ENCODE data around the gene CD226. TPM values are rescaled to one million over a fixed set of nuclear protein-coding genes. Genes with fewer than 3 reads are reported as not detected.
"Not testable (repeated sequence)": the region's sequence is repeated elsewhere in the genome, so short reads cannot be mapped to it uniquely, and the experiment has no call there.

The CD226 gene
- total and polyA plus RNA-seq, 3 experiments from 2014 or later, result 39.2 to 158 (median 150) TPM

DNA sequence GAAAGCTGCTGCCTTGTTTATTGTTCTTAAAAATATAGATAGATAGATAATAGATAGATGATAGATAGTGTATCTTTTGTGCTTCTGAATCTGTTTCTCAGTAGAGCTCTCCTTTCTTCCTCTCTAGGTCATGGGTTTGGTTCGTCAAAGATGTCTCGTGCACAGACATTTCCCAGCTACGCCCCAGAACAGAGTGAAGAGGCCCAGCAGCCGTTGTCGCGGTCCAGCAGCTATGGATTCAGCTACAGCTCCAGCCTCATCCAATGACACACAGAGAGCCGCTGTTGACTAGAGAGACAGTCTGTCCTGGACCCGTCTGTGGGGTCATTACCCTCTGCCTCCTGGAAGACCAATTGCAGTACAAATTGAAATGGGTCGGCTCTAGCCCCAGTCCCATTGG is 106.6 kb downstream of the CD226 start:
- Mint-ChIP-seq H3K9me3 (no peaks in the 10 kb centered on the region), H3K27me3 (no peaks in the 10 kb centered on the region), H3K27ac (no peak overlapping the region), H3K36me3 (peaks cover 0 to 11% (median 10%) of the 10 kb centered on the region in 3 donors), H3K4me1 (no peaks in the 10 kb centered on the region), H3K4me3 (no peak overlapping the region)
- no peaks in the 10 kb centered on the region for H3K9me3 ChIP-seq (ENCODE audit: low read length)
- ChIA-PET CTCF (no interaction called here), POLR2A (interaction anchor here (1.1 kb wide), 1 partner anchor 9 kb away, joined by 3 read pairs; no protein-coding TSS in a partner anchor)
- no peak overlapping the region for H3K4me3 ChIP-seq (ENCODE audit: low read length)
- no peaks in the 10 kb centered on the region for H3K36me3 ChIP-seq (ENCODE audit: insufficient read depth, low read length)
- H3K27ac ChIP-seq (ENCODE audit: low read depth, low read length), result no peak overlapping the region
- no peak for DNase-seq
- H3K4me1 ChIP-seq (ENCODE audit: insufficient read depth, low read length), result no peaks in the 10 kb centered on the region
- no peaks in the 10 kb centered on the region for H3K27me3 ChIP-seq (ENCODE audit: insufficient read depth, low read length, poor library complexity, severe bottlenecking)

DNA sequence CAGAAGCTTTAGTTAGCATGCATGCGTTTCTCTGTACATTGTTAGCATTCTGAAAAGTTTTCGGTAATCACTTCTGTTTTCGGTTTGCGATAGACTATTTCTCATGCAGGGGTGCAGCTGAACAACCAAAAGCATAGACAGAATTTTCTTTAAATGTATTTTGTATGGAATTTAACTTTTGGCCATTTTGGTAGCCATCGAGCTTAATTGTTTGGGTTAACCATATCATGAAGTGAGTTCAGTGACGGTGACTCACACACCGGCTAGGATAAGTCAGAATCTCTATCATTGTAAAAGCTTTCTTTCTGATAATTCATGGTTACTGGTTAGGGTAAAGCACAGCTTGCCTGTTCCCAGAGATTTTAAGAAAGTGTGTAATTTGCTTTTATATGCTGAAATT is 107.2 kb downstream of the CD226 start:
- Mint-ChIP-seq H3K4me3 (no peak overlapping the region), H3K4me1 (no peaks in the 10 kb centered on the region), H3K27me3 (no peaks in the 10 kb centered on the region), H3K36me3 (peaks cover 2 to 14% (median 12%) of the 10 kb centered on the region in 3 donors), H3K27ac (no peak overlapping the region), H3K9me3 (no peaks in the 10 kb centered on the region)
- POLR2A ChIA-PET, result interaction anchor here (0.6 kb wide), 1 partner anchor 1121 kb away, joined by 3 read pairs; no protein-coding TSS in a partner anchor
- CTCF ChIA-PET, result interaction anchor here (1.3 kb wide), 1 partner anchor 10 kb away, joined by 3 read pairs; no protein-coding TSS in a partner anchor
- Histone ChIP-seq H3K9me3 (ENCODE audit: low read length) (no peaks in the 10 kb centered on the region), H3K36me3 (ENCODE audit: insufficient read depth, low read length) (no peaks in the 10 kb centered on the region), H3K27me3 (ENCODE audit: insufficient read depth, low read length, poor library complexity, severe bottlenecking) (no peaks in the 10 kb centered on the region), H3K4me3 (ENCODE audit: low read length) (no peak overlapping the region), H3K27ac (ENCODE audit: low read depth, low read length) (no peak overlapping the region), H3K4me1 (ENCODE audit: insufficient read depth, low read length) (no peaks in the 10 kb centered on the region)
- DNase-seq, result no peak

GRCh38 chr18:69840001-69840400 is 107.7 kb downstream of the CD226 start:
- no peak overlapping the region for H3K27ac ChIP-seq (ENCODE audit: low read depth, low read length)
- POLR2A ChIA-PET, result interaction anchor here (0.6 kb wide), 1 partner anchor 1121 kb away, joined by 3 read pairs; no protein-coding TSS in a partner anchor
- CTCF ChIA-PET, result interaction anchor here (1.3 kb wide), 1 partner anchor 10 kb away, joined by 3 read pairs; no protein-coding TSS in a partner anchor
- H3K4me1 Mint-ChIP-seq, result no peaks in the 10 kb centered on the region
- no peak overlapping the region for H3K4me3 Mint-ChIP-seq
- H3K4me3 ChIP-seq (ENCODE audit: low read length), result no peak overlapping the region
- H3K27me3 Mint-ChIP-seq, result no peaks in the 10 kb centered on the region
- H3K4me1 ChIP-seq (ENCODE audit: insufficient read depth, low read length), result no peaks in the 10 kb centered on the region
- no peaks in the 10 kb centered on the region for H3K27me3 ChIP-seq (ENCODE audit: insufficient read depth, low read length, poor library complexity, severe bottlenecking)
- no peak for DNase-seq
- peaks cover 3 to 15% (median 14%) of the 10 kb centered on the region in 3 donors for H3K36me3 Mint-ChIP-seq
- no peaks in the 10 kb centered on the region for H3K9me3 Mint-ChIP-seq
- no peaks in the 10 kb centered on the region for H3K36me3 ChIP-seq (ENCODE audit: insufficient read depth, low read length)
- H3K9me3 ChIP-seq (ENCODE audit: low read length), result no peaks in the 10 kb centered on the region
- no peak overlapping the region for H3K27ac Mint-ChIP-seq

DNA sequence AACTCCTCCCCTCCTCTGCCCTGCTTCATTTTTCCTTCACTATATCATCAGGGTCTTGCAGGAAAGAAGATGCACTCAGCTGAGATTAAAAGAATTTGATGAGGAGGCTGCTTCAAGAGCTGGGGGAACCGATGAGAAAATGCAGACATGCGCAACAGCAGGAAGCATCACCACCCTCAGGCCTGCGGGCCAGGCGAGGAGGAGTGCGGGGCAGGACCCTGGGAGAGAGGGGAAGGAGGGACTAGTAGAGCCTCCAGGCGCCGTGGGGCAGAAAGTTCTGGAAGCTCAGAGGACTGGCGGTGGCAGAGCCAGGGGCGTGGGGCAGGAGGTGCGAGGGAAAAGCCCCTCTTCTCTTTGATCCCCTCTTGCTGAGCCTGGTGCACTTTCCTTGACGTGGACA is 108.2 kb downstream of the CD226 start:
- Mint-ChIP-seq H3K27ac (peak overlapping the region in 1 of 8 donors; percentile 89), H3K36me3 (peaks cover 3 to 15% (median 14%) of the 10 kb centered on the region in 3 donors), H3K9me3 (no peaks in the 10 kb centered on the region), H3K27me3 (no peaks in the 10 kb centered on the region), H3K4me1 (no peaks in the 10 kb centered on the region), H3K4me3 (no peak overlapping the region)
- Histone ChIP-seq H3K9me3 (ENCODE audit: low read length) (no peaks in the 10 kb centered on the region), H3K4me1 (ENCODE audit: insufficient read depth, low read length) (no peaks in the 10 kb centered on the region), H3K27me3 (ENCODE audit: insufficient read depth, low read length, poor library complexity, severe bottlenecking) (no peaks in the 10 kb centered on the region), H3K27ac (ENCODE audit: low read depth, low read length) (no peak overlapping the region), H3K4me3 (ENCODE audit: low read length) (no peak overlapping the region), H3K36me3 (ENCODE audit: insufficient read depth, low read length) (no peaks in the 10 kb centered on the region)
- CTCF ChIA-PET, result interaction anchor here (1.3 kb wide), 1 partner anchor 9 kb away, joined by 3 read pairs; no protein-coding TSS in a partner anchor
- POLR2A ChIA-PET, result interaction anchor here (0.6 kb wide), 1 partner anchor 1120 kb away, joined by 3 read pairs; no protein-coding TSS in a partner anchor
- DNase-seq, result no peak

DNA sequence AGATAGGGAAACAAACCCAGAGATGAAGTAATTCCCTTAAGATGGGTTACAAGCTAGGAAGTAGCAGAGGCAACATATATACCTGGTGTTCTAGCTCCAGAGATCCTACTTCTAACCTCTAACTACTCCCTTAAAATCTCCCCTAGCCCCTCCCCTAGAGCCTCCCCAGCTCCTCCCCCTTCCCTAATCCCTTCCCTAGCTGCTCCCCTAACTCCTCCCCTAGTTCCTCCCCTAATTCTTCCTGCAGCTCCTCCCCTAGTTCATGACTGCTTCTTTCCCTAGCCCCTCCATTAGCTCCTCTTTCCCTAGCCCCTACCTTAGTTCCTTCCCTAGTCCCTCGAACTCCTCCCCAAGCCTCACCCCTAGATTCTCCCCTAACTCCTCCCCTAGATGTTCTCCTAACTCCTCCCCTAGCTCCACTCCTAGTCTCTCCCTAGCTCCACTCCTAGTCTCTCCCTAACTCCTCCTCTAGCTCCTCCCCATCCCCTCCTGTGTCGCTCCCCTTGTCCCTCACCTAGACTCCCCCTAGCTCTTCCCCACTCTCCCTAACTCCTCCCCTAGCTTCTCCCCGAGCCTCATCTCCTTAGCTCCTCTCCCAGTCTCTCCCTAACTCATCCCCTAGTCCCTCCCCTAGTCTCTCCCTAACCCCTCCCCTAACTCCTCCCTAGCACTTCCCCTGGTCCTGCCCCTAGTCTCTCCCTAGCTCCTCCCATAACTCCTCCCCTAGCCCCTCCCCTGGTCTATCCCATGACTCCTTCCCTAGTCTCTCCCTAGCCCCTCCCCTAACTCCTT is 108.9 kb downstream of the CD226 start:
- H3K9me3 Mint-ChIP-seq, result no peaks in the 10 kb centered on the region
- H3K27me3 Mint-ChIP-seq, result no peaks in the 10 kb centered on the region
- Histone ChIP-seq H3K4me3 (ENCODE audit: low read length) (no peak overlapping the region), H3K36me3 (ENCODE audit: insufficient read depth, low read length) (no peaks in the 10 kb centered on the region), H3K27me3 (ENCODE audit: insufficient read depth, low read length, poor library complexity, severe bottlenecking) (no peaks in the 10 kb centered on the region), H3K4me1 (ENCODE audit: insufficient read depth, low read length) (no peaks in the 10 kb centered on the region), H3K9me3 (ENCODE audit: low read length) (no peaks in the 10 kb centered on the region), H3K27ac (ENCODE audit: low read depth, low read length) (no peak overlapping the region)
- CTCF ChIA-PET, result interaction anchor here (1.3 kb wide), 1 partner anchor 9 kb away, joined by 3 read pairs; no protein-coding TSS in a partner anchor
- no peak overlapping the region for H3K4me3 Mint-ChIP-seq
- POLR2A ChIA-PET, result interaction anchor here (0.6 kb wide), 1 partner anchor 10 kb away, joined by 3 read pairs; no protein-coding TSS in a partner anchor
- peaks cover 3 to 18% (median 17%) of the 10 kb centered on the region in 3 donors for H3K36me3 Mint-ChIP-seq
- H3K27ac Mint-ChIP-seq, result peak overlapping the region in 2 of 8 donors; percentile 29 to 89
- H3K4me1 Mint-ChIP-seq, result no peaks in the 10 kb centered on the region
- DNase-seq, result no peak

DNA sequence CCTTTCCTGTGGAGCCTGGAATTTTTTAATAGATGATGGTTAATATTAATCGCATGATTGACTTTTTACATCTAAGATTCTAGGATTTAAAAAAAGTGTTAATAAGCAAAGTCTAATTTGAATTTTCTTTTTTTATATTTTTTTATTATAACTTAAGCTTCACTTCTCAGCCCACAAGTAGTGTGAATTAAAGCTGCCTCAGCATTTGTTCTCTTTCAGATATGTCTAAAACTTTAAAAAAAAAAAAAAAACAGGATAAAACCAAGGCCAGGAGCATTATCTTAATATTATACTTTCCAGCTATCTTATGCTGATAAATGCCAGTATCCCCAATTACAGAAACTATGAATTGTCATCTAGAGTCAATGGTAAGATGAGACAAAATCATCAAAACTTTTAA is 109.7 kb downstream of the CD226 start:
- Mint-ChIP-seq H3K27me3 (no peaks in the 10 kb centered on the region), H3K27ac (no peak overlapping the region), H3K4me1 (no peaks in the 10 kb centered on the region), H3K9me3 (no peaks in the 10 kb centered on the region), H3K4me3 (no peak overlapping the region), H3K36me3 (peaks cover 3 to 20% (median 17%) of the 10 kb centered on the region in 3 donors)
- no peaks in the 10 kb centered on the region for H3K9me3 ChIP-seq (ENCODE audit: low read length)
- H3K27me3 ChIP-seq (ENCODE audit: insufficient read depth, low read length, poor library complexity, severe bottlenecking), result no peaks in the 10 kb centered on the region
- no peaks in the 10 kb centered on the region for H3K36me3 ChIP-seq (ENCODE audit: insufficient read depth, low read length)
- H3K4me1 ChIP-seq (ENCODE audit: insufficient read depth, low read length), result no peaks in the 10 kb centered on the region
- DNase-seq, result no peak
- no peak overlapping the region for H3K27ac ChIP-seq (ENCODE audit: low read depth, low read length)
- ChIA-PET CTCF (no interaction called here), POLR2A (interaction anchor here (0.6 kb wide), 1 partner anchor 11 kb away, joined by 3 read pairs; no protein-coding TSS in a partner anchor)
- no peak overlapping the region for H3K4me3 ChIP-seq (ENCODE audit: low read length)

- H3K4me3 ChIP-seq (ENCODE audit: low read length); H3K4me1 Mint-ChIP-seq; H3K36me3 ChIP-seq (ENCODE audit: insufficient read depth, low read length); H3K27me3 ChIP-seq (ENCODE audit: insufficient read depth, low read length, poor library complexity, severe bottlenecking); CTCF ChIA-PET; H3K9me3 ChIP-seq (ENCODE audit: low read length); POLR2A ChIA-PET; H3K9me3 Mint-ChIP-seq; DNase-seq; H3K27ac ChIP-seq (ENCODE audit: low read depth, low read length); H3K4me1 ChIP-seq (ENCODE audit: insufficient read depth, low read length); H3K4me3 Mint-ChIP-seq; H3K27me3 Mint-ChIP-seq: not testable (repeated sequence)
- peaks cover 3 to 36% (median 35%) of the 10 kb centered on the region in 3 donors for H3K36me3 Mint-ChIP-seq
- H3K27ac Mint-ChIP-seq, result peak overlapping the region in 1 of 8 donors; percentile 56
These were observed 112.7 kb downstream of the CD226 start for GRCh38 chr18:69834980-69835379.

DNA sequence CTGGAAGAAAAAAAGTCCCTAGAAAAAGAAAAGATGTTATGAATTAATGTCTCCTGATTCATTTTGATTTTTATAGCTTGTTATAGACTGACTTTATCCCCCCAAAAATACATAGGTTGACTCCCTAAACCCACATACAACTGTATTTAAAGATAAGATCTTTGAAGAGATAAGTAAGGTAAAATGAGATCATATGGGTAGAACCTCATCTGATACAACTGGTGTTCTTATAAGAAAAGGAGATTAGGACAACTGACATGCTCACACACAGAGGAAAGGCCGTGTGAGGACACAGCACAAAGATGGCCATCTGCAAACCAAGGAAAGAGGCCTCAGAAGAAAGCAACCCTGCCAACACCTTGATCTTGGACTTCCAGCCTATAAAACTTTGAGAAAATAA is 117.5 kb downstream of the CD226 start:
- no peak overlapping the region for H3K4me3 ChIP-seq (ENCODE audit: low read length)
- no peak overlapping the region for H3K4me3 Mint-ChIP-seq
- peaks cover 0 to 35% (median 28%) of the 10 kb centered on the region in 3 donors for H3K36me3 Mint-ChIP-seq
- peaks cover 0 to 2% (median 0%) of the 10 kb centered on the region in 5 donors for H3K9me3 Mint-ChIP-seq
- ChIA-PET CTCF (interaction anchor here (0.9 kb wide), 1 partner anchor 10 kb away, joined by 3 read pairs; no protein-coding TSS in a partner anchor), POLR2A (no interaction called here)
- no peak overlapping the region for H3K27ac ChIP-seq (ENCODE audit: low read depth, low read length)
- H3K36me3 ChIP-seq (ENCODE audit: insufficient read depth, low read length), result no peaks in the 10 kb centered on the region
- peaks cover 0 to 2% of the 10 kb centered on the region in 2 donors for H3K27me3 Mint-ChIP-seq
- H3K27me3 ChIP-seq (ENCODE audit: insufficient read depth, low read length, poor library complexity, severe bottlenecking), result no peaks in the 10 kb centered on the region
- no peaks in the 10 kb centered on the region for H3K4me1 Mint-ChIP-seq
- H3K4me1 ChIP-seq (ENCODE audit: insufficient read depth, low read length), result no peaks in the 10 kb centered on the region
- H3K27ac Mint-ChIP-seq, result no peak overlapping the region
- no peak for DNase-seq
- no peaks in the 10 kb centered on the region for H3K9me3 ChIP-seq (ENCODE audit: low read length)

Data from CD8-positive, alpha-beta memory T cell (primary cell).